K562 (cell line): ENCODE data around the gene AVPI1. TPM values are rescaled to one million over a fixed set of nuclear protein-coding genes. Genes with fewer than 3 reads are reported as not detected.

Experiments
- BACH1 ChIP-seq: fragments of 200-800 bp; sonication (Bioruptor generic); IDR thresholded peaks from 2 replicates; pipeline ENCODE4 v1.6.1; 2016; ENCODE audit warnings: missing genetic modification characterization, missing compliant biosample characterization
- CBX3 ChIP-seq, 2 experiments: IDR thresholded peaks; 1 replicate in 1 of 2; 2 replicates in 1 of 2; pipeline ENCODE4 v1.6.1; 2012; ENCODE audit warnings: inconsistent platforms in 2 of 2, low read length in 2 of 2, borderline replicate concordance in 1 of 2, control low read depth in 1 of 2
- CHD1 ChIP-seq: fragments of 200-600 bp; sonication (generic); IDR thresholded peaks from one replicate; pipeline ENCODE4 v1.6.1; 2012; ENCODE audit warnings: mild to moderate bottlenecking, moderate library complexity, low read length, inconsistent platforms
- CREB3 ChIP-seq: fragments of 450-650 bp; conservative IDR thresholded peaks from 2 replicates; pipeline ENCODE4 v1.6.1; 2016; ENCODE audit warnings: missing genetic modification characterization, low read depth, mild to moderate bottlenecking, missing compliant biosample characterization, moderate library complexity
- FOXK1 ChIP-seq: sonication (generic); formaldehyde crosslinking; IDR thresholded peaks from 2 replicates; pipeline ENCODE4 v1.8.0; 2022; ENCODE audit warnings: missing genetic modification reagents, mild to moderate bottlenecking, borderline replicate concordance
- KAT7 ChIP-seq: sonication (generic); formaldehyde crosslinking; IDR thresholded peaks from 2 replicates; pipeline ENCODE4 v1.8.0; 2022; ENCODE audit warnings: missing genetic modification reagents, mild to moderate bottlenecking, borderline replicate concordance
- MBD2 ChIP-seq: sonication (generic); IDR thresholded peaks from 2 replicates; pipeline ENCODE4 v1.6.1; 2016; ENCODE audit warnings: low read depth, borderline replicate concordance
- MCM7 ChIP-seq, 2 experiments: fragments of 450-650 bp; IDR thresholded peaks; 2 replicates each; pipeline ENCODE4 v1.6.1; 2016 to 2018
- MYBL2 ChIP-seq, 2 experiments: fragments of 450-650 bp in 1 of 2; sonication (generic) in 1 of 2; formaldehyde crosslinking in 1 of 2; IDR thresholded peaks; 2 replicates each; pipeline versions ENCODE4 v1.6.1 to v1.8.1; 2017 to 2022; ENCODE audit warnings: borderline replicate concordance in 1 of 2, inconsistent platforms in 1 of 2, low read depth in 1 of 2, mild to moderate bottlenecking in 1 of 2, missing genetic modification reagents in 1 of 2, moderate library complexity in 1 of 2
- POLR2A ChIP-seq: fragments of 450-650 bp; conservative IDR thresholded peaks from 2 replicates; pipeline ENCODE4 v1.6.1; 2016
- RB1 ChIP-seq: fragments of 450-650 bp; IDR thresholded peaks from 2 replicates; pipeline ENCODE4 v1.6.1; 2017; ENCODE audit warnings: low read depth, mild to moderate bottlenecking
- RBM34 ChIP-seq: fragments of 200-400 bp; formaldehyde crosslinking; IDR thresholded peaks from 2 replicates; pipeline ENCODE4 v1.6.1; 2018; ENCODE audit warnings: low read length, borderline replicate concordance; ENCODE audit not compliant: insufficient read depth
- TAF9B ChIP-seq: fragments of 450-650 bp; IDR thresholded peaks from 2 replicates; pipeline ENCODE4 v1.6.1; 2018; ENCODE audit warnings: mild to moderate bottlenecking; ENCODE audit not compliant: partially characterized antibody
- ZBTB12 ChIP-seq: fragments of 250-450 bp; sonication (Bioruptor Pico); IDR thresholded peaks from 2 replicates; pipeline ENCODE4 v1.4.0; 2020
- ZBTB7A ChIP-seq: IDR thresholded peaks from 2 replicates; pipeline ENCODE4 v1.6.1; 2011; ENCODE audit warnings: low read depth, mild to moderate bottlenecking, low read length, moderate library complexity, borderline replicate concordance; ENCODE audit not compliant: control insufficient read depth
- ZFX ChIP-seq: sonication (generic); formaldehyde crosslinking; IDR thresholded peaks from 2 replicates; pipeline ENCODE4 v1.8.0; 2022; ENCODE audit warnings: mild to moderate bottlenecking, missing genetic modification reagents, moderate library complexity
- ZNF12 ChIP-seq: sonication (generic); formaldehyde crosslinking; IDR thresholded peaks from 2 replicates; pipeline ENCODE4 v1.4.0; 2020; ENCODE audit warnings: mild to moderate bottlenecking, missing genetic modification reagents
- ZNF175 ChIP-seq: fragments of 200-800 bp; sonication (Bioruptor generic); IDR thresholded peaks from 2 replicates; pipeline ENCODE4 v1.6.1; 2016; ENCODE audit warnings: low read depth, mild to moderate bottlenecking, missing genetic modification characterization, missing compliant biosample characterization
- polyA plus RNA-seq, 8 experiments: library from polyadenylated mRNA; depleted of rRNA in 4 of 8; stranded (reverse) in 5 of 8; unstranded in 3 of 8; fragments of >200 nt; fragmentation: Nextera tagmentation in 2 of 8; fragmentation: Illumina TruSeq in 1 of 8; extraction: Ambion mirVana in 2 of 8; extraction: Trizol in 1 of 8; gene quantifications; 2 replicates each; pipeline versions ENCODE4 v1.2.1 to v1.2.3, GENCODE V29; 2011 to 2014; ENCODE audit warnings: inconsistent platforms in 1 of 8, missing spikeins in 1 of 8
- total RNA-seq, 7 experiments: library from RNA; depleted of rRNA in 6 of 7; stranded (reverse); fragments of >200 nt in 6 of 7; fragmentation: Illumina TruSeq in 2 of 7; extraction: Trizol in 2 of 7; gene quantifications; 2 replicates each; pipeline versions ENCODE4 v1.2.1 to v1.2.3, GENCODE V29; 2011 to 2021; ENCODE audit warnings: low replicate concordance in 1 of 7
- TF ChIP-seq, protein P1 (sequence below), 2 experiments: IDR thresholded peaks; 2 replicates each; pipeline ENCODE4 v1.6.1; 2011; ENCODE audit warnings: borderline replicate concordance in 1 of 2, control low read depth in 1 of 2, low read depth in 1 of 2, low read length in 1 of 2, mild to moderate bottlenecking in 1 of 2, mixed read lengths in 1 of 2, moderate library complexity in 1 of 2; ENCODE audit not compliant: insufficient read depth in 1 of 2, insufficient read length in 1 of 2, poor library complexity in 1 of 2, severe bottlenecking in 1 of 2; ENCODE audit errors: extremely low read depth in 1 of 2

The AVPI1 gene
- total and polyA plus RNA-seq, 9 of the 15 experiments (the other 6 are each of a cell fraction or from before 2014, with no cell fraction given): 0.90 to 10.4 (median 7.4) TPM

- no peak for TF ChIP-seq CHD1
- peak in 1 of 2 experiments; percentile 3; a peak in 1 of 3 replicates for TF ChIP-seq CBX3 (IDR thresholded peaks at IDR 0.05; ENCODE audit: borderline replicate concordance in 1 of 2, low read length in 2 of 2)
- TF ChIP-seq ZNF175 (CRISPR knock-in tag): 0 out of 2 replicates have a peak, but pooled peaks have one; percentile 52
- peak; percentile 83 for TF ChIP-seq ZFX (CRISPR knock-in tag)
- peak; percentile 75; the same call in 1 of the 2 replicates for TF ChIP-seq ZBTB7A
- TF ChIP-seq RB1: peak; percentile 74; the same call in 1 of the 2 replicates
- TF ChIP-seq FOXK1 (CRISPR knock-in tag): 0 out of 2 replicates have a peak, but pooled peaks have one; percentile 14
- no peak for TF ChIP-seq TAF9B
- TF ChIP-seq MCM7 (IDR thresholded peaks at IDR 0.05): no peak
- TF ChIP-seq POLR2A: peak; percentile 79
- no peak for TF ChIP-seq CREB3
- no peak for TF ChIP-seq BACH1 (tag)
- TF ChIP-seq, protein P1, sequence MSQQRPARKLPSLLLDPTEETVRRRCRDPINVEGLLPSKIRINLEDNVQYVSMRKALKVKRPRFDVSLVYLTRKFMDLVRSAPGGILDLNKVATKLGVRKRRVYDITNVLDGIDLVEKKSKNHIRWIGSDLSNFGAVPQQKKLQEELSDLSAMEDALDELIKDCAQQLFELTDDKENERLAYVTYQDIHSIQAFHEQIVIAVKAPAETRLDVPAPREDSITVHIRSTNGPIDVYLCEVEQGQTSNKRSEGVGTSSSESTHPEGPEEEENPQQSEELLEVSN (IDR thresholded peaks at IDR 0.05; ENCODE audit: borderline replicate concordance in 1 of 2, extremely low read depth in 1 of 2, insufficient read depth in 1 of 2, insufficient read length in 1 of 2, low read depth in 1 of 2, low read length in 1 of 2, poor library complexity in 1 of 2, severe bottlenecking in 1 of 2): peak; percentile 89 to 92
- TF ChIP-seq RBM34: no peak
- TF ChIP-seq MBD2: peak; percentile 7; the same call in 1 of the 2 replicates
- no peak for TF ChIP-seq MYBL2 (IDR thresholded peaks at IDR 0.05; ENCODE audit: low read depth)
- TF ChIP-seq MYBL2 (CRISPR knock-in tag; IDR thresholded peaks at IDR 0.05; ENCODE audit: borderline replicate concordance): no peak
- TF ChIP-seq ZBTB12 (CRISPR knock-in tag): peak; percentile 80
- TF ChIP-seq ZNF12 (CRISPR knock-in tag): 0 out of 2 replicates have a peak, but pooled peaks have one; percentile 57
- peak; percentile 16; the same call in 1 of the 2 replicates for TF ChIP-seq KAT7
These were observed at the start of gene AVPI1 (continued) for GRCh38 chr10:97686962-97687784.
